PC-9 (cell line): ENCODE data around the gene SUSD1. TPM values are rescaled to one million over a fixed set of nuclear protein-coding genes. Genes with fewer than 3 reads are reported as not detected.

Source experiments
- BruUV-seq: library from RNA; stranded (reverse); fragments of 400-500 nt; replicated peaks from 2 replicates; lab custom pipeline; 2021; lab: Mats Ljungman, UMichigan
- CTCF ChIA-PET: fragments of 300-600 bp; sonication (Branson Sonifier 250); formaldehyde crosslinking; loops from one replicate; lab custom pipeline; 2022; ENCODE audit warnings: antibody characterized with exemption; lab: Charles Lee
- POLR2A ChIA-PET: fragments of 300-600 bp; sonication (Branson Sonifier 250); formaldehyde crosslinking; loops from one replicate; lab custom pipeline; 2022; ENCODE audit warnings: antibody characterized with exemption; ENCODE audit not compliant: unreplicated experiment; lab: Charles Lee
- DNase-seq, 2 experiments: peaks; one replicate each; pipeline versions ENCODE4 v3.0.0 to v3.0.0-alpha.2; 2015 to 2022; ENCODE audit warnings: mixed read lengths in 1 of 2
- H2AFZ ChIP-seq: fragments of 200-600 bp; sonication (generic); 2 replicates; pipeline ENCODE4 v1.8.1; 2017; ENCODE audit warnings: antibody characterized with exemption
- H3F3A ChIP-seq: fragments of 200-600 bp; sonication (generic); 2 replicates; pipeline ENCODE4 v1.8.1; 2017; ENCODE audit warnings: antibody characterized with exemption, mild to moderate bottlenecking, low read depth; ENCODE audit not compliant: insufficient read depth
- H3K27ac ChIP-seq: fragments of 200-600 bp; sonication (generic); 2 replicates; pipeline ENCODE4 v1.6.1; 2016; ENCODE audit warnings: mixed run types
- H3K27me3 ChIP-seq: fragments of 200-600 bp; sonication (generic); 2 replicates; pipeline ENCODE4 v1.6.1; 2016; ENCODE audit warnings: low read depth, mixed run types; ENCODE audit not compliant: insufficient read depth
- H3K36me3 ChIP-seq: fragments of 200-600 bp; sonication (generic); 2 replicates; pipeline ENCODE4 v1.6.1; 2016; ENCODE audit warnings: low read depth, mixed run types
- H3K4me1 ChIP-seq: fragments of 200-600 bp; sonication (generic); replicated peaks from 2 replicates; pipeline ENCODE4 v1.6.1; 2016; ENCODE audit warnings: mixed run types; ENCODE audit not compliant: insufficient read depth
- H3K4me2 ChIP-seq: fragments of 200-600 bp; sonication (generic); 2 replicates; pipeline ENCODE4 v1.6.1; 2017; ENCODE audit warnings: mixed run types
- H3K4me3 ChIP-seq: fragments of 200-600 bp; sonication (generic); 2 replicates; pipeline ENCODE4 v1.6.1; 2016; ENCODE audit warnings: mixed run types
- H3K79me2 ChIP-seq: fragments of 200-600 bp; sonication (generic); 2 replicates; pipeline ENCODE4 v1.6.1; 2017; ENCODE audit warnings: low read depth, mixed run types
- H3K9me2 ChIP-seq: fragments of 200-600 bp; sonication (generic); 2 replicates; pipeline ENCODE4 v1.8.1; 2017; ENCODE audit warnings: mild to moderate bottlenecking; ENCODE audit not compliant: insufficient read depth
- H3K9me3 ChIP-seq: fragments of 200-600 bp; sonication (generic); 2 replicates; pipeline ENCODE4 v1.8.1; 2016; ENCODE audit warnings: low read depth; ENCODE audit not compliant: insufficient read depth
- H4K20me1 ChIP-seq: fragments of 200-600 bp; sonication (generic); 2 replicates; pipeline ENCODE4 v1.8.1; 2017; ENCODE audit not compliant: insufficient read depth
- CTCF ChIP-seq: fragments of 200-600 bp; sonication (generic); conservative IDR thresholded peaks from 2 replicates; pipeline ENCODE4 v1.6.1; 2017; ENCODE audit warnings: mixed run types, antibody characterized with exemption, mild to moderate bottlenecking, moderate library complexity
- EZH2 ChIP-seq: fragments of 200-600 bp; sonication (generic); IDR thresholded peaks from 2 replicates; pipeline ENCODE4 v1.8.0; 2017; ENCODE audit warnings: antibody characterized with exemption, low read depth
- intact Hi-C: fragments of 100-400 bp; cut with micrococcal nuclease; formaldehyde crosslinking; loops from one replicate; pipeline ENCODE4 v1.10.0; 2022; ENCODE audit not compliant: unreplicated experiment
- total RNA-seq: library from RNA; stranded (reverse); gene quantifications from 2 replicates; pipeline ENCODE4 v1.2.3, GENCODE V29; 2021

The SUSD1 gene
- total RNA-seq, 1 experiment from 2014 or later: 23.2 TPM

- H3K4me1 ChIP-seq: peaks cover 27% of the 10 kb centered on the region
- CTCF ChIA-PET: no interaction called here
These were observed 126.0 kb downstream of the SUSD1 start for GRCh38 chr9:112048924-112049691.

GRCh38 chr9:112047538-112048066 lies 127.5 kb downstream of the SUSD1 start:
- intact Hi-C loops: no loop called here
- no TSS peak for BruUV-seq

More at GRCh38 chr9:112048924-112049691, 126.0 kb downstream of the SUSD1 start:
- BruUV-seq: no TSS peak
- no peaks in the 10 kb centered on the region for H3K9me2 ChIP-seq
- DNase-seq: no peak
- peaks cover 12% of the 10 kb centered on the region; the same call in 1 of the 2 replicates for H3F3A ChIP-seq
- no peak overlapping the region for H3K4me2 ChIP-seq
- H3K9me3 ChIP-seq: peaks cover 20% of the 10 kb centered on the region
- H3K27me3 ChIP-seq: no peaks in the 10 kb centered on the region
- no peaks in the 10 kb centered on the region for H3K79me2 ChIP-seq
- TF ChIP-seq EZH2: no peak
- H3K27ac ChIP-seq: no peak overlapping the region
- POLR2A ChIA-PET: interaction anchor here (0.7 kb wide), 1 partner anchor 20 kb away, joined by 12 read pairs; no protein-coding TSS in a partner anchor
- intact Hi-C loops: no loop called here
- no peak overlapping the region for H2AFZ ChIP-seq
- H3K4me3 ChIP-seq: no peak overlapping the region
- no peaks in the 10 kb centered on the region for H4K20me1 ChIP-seq
- no peaks in the 10 kb centered on the region for H3K36me3 ChIP-seq

GRCh38 chr9:112046181-112046580 lies 128.9 kb downstream of the SUSD1 start:
- Histone ChIP-seq H3K4me2 (0 out of 2 replicates have a peak overlapping the region, but pooled peaks have one; percentile 6), H2AFZ (no peak overlapping the region), H3K9me2 (no peaks in the 10 kb centered on the region), H3K27ac (peak overlapping the region; percentile 22), H3K36me3 (no peaks in the 10 kb centered on the region), H3K27me3 (no peaks in the 10 kb centered on the region), H3K9me3 (peaks cover 20% of the 10 kb centered on the region), H3K79me2 (no peaks in the 10 kb centered on the region), H3K4me3 (no peak overlapping the region), H4K20me1 (no peaks in the 10 kb centered on the region), H3K4me1 (peaks cover 53% of the 10 kb centered on the region), H3F3A (peaks cover 38% of the 10 kb centered on the region)
- ChIA-PET CTCF (no interaction called here), POLR2A (no interaction called here)
- no TSS peak for BruUV-seq
- intact Hi-C loops: no loop called here
- TF ChIP-seq CTCF: no peak
- TF ChIP-seq EZH2: no peak
- peak in 1 of 2 experiments; percentile 70 for DNase-seq

More at GRCh38 chr9:112047538-112048066, 127.5 kb downstream of the SUSD1 start:
- Histone ChIP-seq H3K4me1 (peaks cover 40% of the 10 kb centered on the region), H3K9me2 (no peaks in the 10 kb centered on the region), H3K79me2 (no peaks in the 10 kb centered on the region), H2AFZ (no peak overlapping the region), H3K27me3 (no peaks in the 10 kb centered on the region), H3K9me3 (peaks cover 20% of the 10 kb centered on the region), H4K20me1 (no peaks in the 10 kb centered on the region), H3K27ac (no peak overlapping the region), H3K4me2 (no peak overlapping the region), H3F3A (peaks cover 25% of the 10 kb centered on the region), H3K4me3 (no peak overlapping the region), H3K36me3 (no peaks in the 10 kb centered on the region)
- DNase-seq: no peak
- TF ChIP-seq CTCF (no peak), EZH2 (no peak)
- POLR2A ChIA-PET: no interaction called here
- CTCF ChIA-PET: interaction anchor here (1.0 kb wide), 1 partner anchor 191 kb away, joined by 7 read pairs; no protein-coding TSS in a partner anchor
